Right lobe of liver (tissue), 6 donors: Measurements from ENCODE around the gene POM121L12. TPM values are rescaled to one million over a fixed set of nuclear protein-coding genes. Genes with fewer than 3 reads are reported as not detected.

Experiments
- ATAC-seq, 4 donors: fragments of 200-7000 bp; cut with Tn5 transposase; one replicate each; pipeline ENCODE4 v1.9.1; 2020; ENCODE audit warnings: mild to moderate bottlenecking in 4 of 4, moderate library complexity in 4 of 4
- DNase-seq, 3 donors: peaks; one replicate each; pipeline ENCODE4 v3.0.0-alpha.2; 2020
- H3K27ac ChIP-seq, 3 donors: fragments of 200-600 bp; one replicate each; pipeline ENCODE4 v1.8.0; 2022
- H3K27me3 ChIP-seq, 2 donors: fragments of 200-600 bp; one replicate each; pipeline ENCODE4 v1.8.0; 2022
- H3K36me3 ChIP-seq, 4 donors: fragments of 200-600 bp; sonication (generic) in 1 of 4; one replicate each; pipeline versions ENCODE4 v1.5.1 to v1.8.0; 2017 to 2022; ENCODE audit warnings: control low read depth in 1 of 4
- H3K4me1 ChIP-seq, 4 donors: fragments of 200-600 bp; sonication (generic) in 1 of 4; one replicate each; pipeline versions ENCODE4 v1.5.1 to v1.8.0; 2017 to 2022; ENCODE audit warnings: control low read depth in 1 of 4
- H3K4me3 ChIP-seq, 3 donors: fragments of 200-600 bp; one replicate each; pipeline ENCODE4 v1.8.0; 2022
- H3K9me3 ChIP-seq, 4 donors: fragments of 200-600 bp; sonication (generic) in 1 of 4; one replicate each; pipeline versions ENCODE4 v1.5.1 to v1.8.0; 2017 to 2022; ENCODE audit warnings: control low read depth in 1 of 4
- POLR2A ChIP-seq: fragments of 450-650 bp; IDR thresholded peaks from one replicate; pipeline ENCODE4 v1.6.1; 2017; ENCODE audit warnings: antibody characterized with exemption, mild to moderate bottlenecking
- WGBS: methylation state at CpG from one replicate; pipeline ENCODE4 v1.1.6; 2018; ENCODE audit warnings: low coverage, low lambda C conversion rate; ENCODE audit not compliant: insufficient coverage; ENCODE audit errors: missing lambda C conversion rate; 5-methylcytosine and 5-hydroxymethylcytosine counted together
- intact Hi-C, 2 donors: fragments of 100-400 bp; cut with DNase I; formaldehyde crosslinking; loops; one replicate each; pipeline versions ENCODE4 v1.11.2 to v1.14.1; 2022
- total RNA-seq, 6 experiments: library from RNA; depleted of rRNA in 2 of 6; stranded (reverse); fragments of >200 nt in 2 of 6; fragmentation: NEBNext Ultra II Directional in 3 of 6; extraction: Animal tissue kit (Norgen Biotek cat#: 25700) in 3 of 6; gene quantifications; one replicate each; pipeline versions ENCODE4 v1.1.0 to v1.2.4, GENCODE V29; 2016 to 2023
- TF ChIP-seq, protein P1 (sequence below), 4 donors: fragments of 200-600 bp in 3 of 4; fragments of 450-650 bp in 1 of 4; IDR thresholded peaks; one replicate each; pipeline versions ENCODE4 v1.5.1 to v1.8.0; 2016 to 2022; ENCODE audit warnings: antibody characterized with exemption in 4 of 4, mild to moderate bottlenecking in 2 of 4
- donor health status: DM: no; HTN: yes; CAD: no.
- donor health status: DM: no; HTN: no; CAD: no.
- donor health status: DM: no; HTN: no; CAD: no.
- donor health status: DM: no; HTN: yes; CAD: no.
- donor health status: DM: no; HTN: yes; CAD: no.

Gene POM121L12
- total RNA-seq, 6 experiments from 2014 or later = not detected

DNA sequence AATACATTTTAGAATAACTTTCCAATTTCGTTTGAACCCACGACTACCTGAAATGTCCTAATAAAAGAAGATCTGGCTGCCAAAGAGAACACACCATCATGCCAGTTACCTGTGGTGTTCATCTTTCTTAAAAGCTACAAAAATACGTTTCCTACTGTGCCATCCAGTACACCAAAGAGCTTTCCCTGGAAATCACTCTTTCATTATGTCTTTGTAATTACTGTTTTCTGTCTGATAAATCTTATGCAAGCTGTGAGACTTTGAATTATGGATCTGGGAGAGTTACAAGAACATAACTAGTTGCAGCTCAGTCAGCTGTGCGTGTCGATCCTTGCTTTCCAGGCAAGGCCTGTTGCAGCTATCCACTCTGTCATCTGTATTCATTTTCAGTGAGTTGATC, 12.5 kb upstream of the POM121L12 start:
- no peak for ATAC-seq
- Histone ChIP-seq H3K36me3 (no peaks in the 10 kb centered on the region), H3K4me3 (no peak overlapping the region), H3K4me1 (no peaks in the 10 kb centered on the region), H3K9me3 (no peaks in the 10 kb centered on the region), H3K27me3 (no peaks in the 10 kb centered on the region), H3K27ac (no peak overlapping the region)
- intact Hi-C loops = no loop called here
- TF ChIP-seq, protein P1, sequence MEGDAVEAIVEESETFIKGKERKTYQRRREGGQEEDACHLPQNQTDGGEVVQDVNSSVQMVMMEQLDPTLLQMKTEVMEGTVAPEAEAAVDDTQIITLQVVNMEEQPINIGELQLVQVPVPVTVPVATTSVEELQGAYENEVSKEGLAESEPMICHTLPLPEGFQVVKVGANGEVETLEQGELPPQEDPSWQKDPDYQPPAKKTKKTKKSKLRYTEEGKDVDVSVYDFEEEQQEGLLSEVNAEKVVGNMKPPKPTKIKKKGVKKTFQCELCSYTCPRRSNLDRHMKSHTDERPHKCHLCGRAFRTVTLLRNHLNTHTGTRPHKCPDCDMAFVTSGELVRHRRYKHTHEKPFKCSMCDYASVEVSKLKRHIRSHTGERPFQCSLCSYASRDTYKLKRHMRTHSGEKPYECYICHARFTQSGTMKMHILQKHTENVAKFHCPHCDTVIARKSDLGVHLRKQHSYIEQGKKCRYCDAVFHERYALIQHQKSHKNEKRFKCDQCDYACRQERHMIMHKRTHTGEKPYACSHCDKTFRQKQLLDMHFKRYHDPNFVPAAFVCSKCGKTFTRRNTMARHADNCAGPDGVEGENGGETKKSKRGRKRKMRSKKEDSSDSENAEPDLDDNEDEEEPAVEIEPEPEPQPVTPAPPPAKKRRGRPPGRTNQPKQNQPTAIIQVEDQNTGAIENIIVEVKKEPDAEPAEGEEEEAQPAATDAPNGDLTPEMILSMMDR (IDR thresholded peaks at IDR 0.05) = no peak
- TF ChIP-seq POLR2A = no peak
- DNase-seq = no peak
- 37% methylated on average over 5 of the region's 5 CpGs for WGBS

DNA sequence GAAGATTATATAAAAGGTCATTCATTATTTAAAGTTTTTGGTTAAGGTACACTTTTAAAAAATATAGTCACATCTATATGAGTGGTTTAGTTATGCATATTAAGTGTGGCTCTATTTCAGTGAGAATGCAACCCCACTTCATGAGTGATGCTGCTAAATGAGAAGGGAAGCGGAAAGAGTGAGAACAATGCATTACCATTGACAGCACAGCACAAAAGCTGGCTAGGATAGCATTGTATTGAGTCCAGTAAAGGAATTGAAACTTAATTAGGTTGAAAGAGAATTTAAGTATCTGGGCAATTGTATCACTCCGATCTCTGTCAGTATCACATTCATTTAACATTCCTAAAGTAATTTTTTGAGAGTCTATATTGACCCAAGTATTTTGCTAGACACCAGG, 13.2 kb downstream of the POM121L12 start:
- WGBS = 48% methylated on average over 2 of the region's 2 CpGs
- H3K9me3 ChIP-seq = no peaks in the 10 kb centered on the region
- H3K4me1 ChIP-seq = no peaks in the 10 kb centered on the region
- H3K27ac ChIP-seq = no peak overlapping the region
- no peaks in the 10 kb centered on the region for H3K27me3 ChIP-seq
- no peak overlapping the region for H3K4me3 ChIP-seq
- TF ChIP-seq, protein P1 (IDR thresholded peaks at IDR 0.05) = no peak
- TF ChIP-seq POLR2A = no peak
- no peak for ATAC-seq
- intact Hi-C loops = no loop called here
- H3K36me3 ChIP-seq = no peaks in the 10 kb centered on the region
- DNase-seq = no peak

DNA sequence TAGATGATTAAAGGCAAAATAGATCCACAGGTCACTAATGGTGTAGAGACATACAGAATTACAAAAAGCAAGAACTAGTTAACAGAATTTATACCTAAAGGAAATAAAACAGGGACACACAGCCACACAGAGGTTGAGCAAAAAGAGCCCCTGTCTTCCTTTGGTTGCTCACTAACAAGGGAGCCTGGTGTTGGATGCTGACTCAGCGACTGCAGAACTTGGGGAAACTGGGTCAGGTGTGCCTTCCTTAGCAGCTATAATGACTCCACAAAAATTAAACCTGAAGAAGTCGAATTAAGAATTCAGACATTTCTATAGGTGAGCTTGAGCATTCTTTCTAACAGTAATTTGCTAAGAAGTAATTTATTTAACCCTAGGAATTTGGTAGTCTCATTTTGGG, 15.0 kb downstream of the POM121L12 start:
- Histone ChIP-seq H3K9me3 (no peaks in the 10 kb centered on the region), H3K4me3 (no peak overlapping the region), H3K4me1 (no peaks in the 10 kb centered on the region), H3K36me3 (no peaks in the 10 kb centered on the region), H3K27ac (no peak overlapping the region), H3K27me3 (no peaks in the 10 kb centered on the region)
- no peak for TF ChIP-seq POLR2A
- TF ChIP-seq, protein P1 (IDR thresholded peaks at IDR 0.05) = no peak
- 22% methylated on average over 2 of the region's 2 CpGs for WGBS
- intact Hi-C loops = no loop called here
- DNase-seq (no peak), ATAC-seq (no peak)

DNA sequence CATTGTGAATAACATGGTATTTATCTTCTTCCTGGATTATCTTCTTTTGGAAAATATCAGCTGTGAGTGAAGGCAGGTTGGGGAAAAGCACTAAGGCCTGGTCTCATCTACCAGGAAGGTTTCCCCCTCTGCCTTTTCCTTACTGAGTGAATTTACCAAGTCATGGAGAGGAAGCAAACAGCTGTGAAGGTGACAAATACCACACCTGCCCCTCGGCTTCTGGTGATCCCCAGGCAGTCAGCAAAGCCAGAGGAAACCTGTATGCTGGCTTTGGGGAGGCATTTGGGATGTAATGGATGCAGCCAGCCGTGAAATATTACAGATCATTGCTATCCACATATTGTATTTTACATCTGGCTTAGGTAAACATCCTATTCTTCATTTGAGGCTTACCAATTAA, 24.2 kb downstream of the POM121L12 start:
- intact Hi-C loops = no loop called here
- H3K9me3 ChIP-seq = no peaks in the 10 kb centered on the region
- no peak overlapping the region for H3K4me3 ChIP-seq
- DNase-seq = no peak
- 13% methylated on average over 2 of the region's 2 CpGs for WGBS
- H3K4me1 ChIP-seq = no peaks in the 10 kb centered on the region
- H3K36me3 ChIP-seq = no peaks in the 10 kb centered on the region
- TF ChIP-seq, protein P1 (IDR thresholded peaks at IDR 0.05) = no peak
- no peak for TF ChIP-seq POLR2A
- ATAC-seq = no peak
- no peaks in the 10 kb centered on the region for H3K27me3 ChIP-seq
- H3K27ac ChIP-seq = no peak overlapping the region

DNA sequence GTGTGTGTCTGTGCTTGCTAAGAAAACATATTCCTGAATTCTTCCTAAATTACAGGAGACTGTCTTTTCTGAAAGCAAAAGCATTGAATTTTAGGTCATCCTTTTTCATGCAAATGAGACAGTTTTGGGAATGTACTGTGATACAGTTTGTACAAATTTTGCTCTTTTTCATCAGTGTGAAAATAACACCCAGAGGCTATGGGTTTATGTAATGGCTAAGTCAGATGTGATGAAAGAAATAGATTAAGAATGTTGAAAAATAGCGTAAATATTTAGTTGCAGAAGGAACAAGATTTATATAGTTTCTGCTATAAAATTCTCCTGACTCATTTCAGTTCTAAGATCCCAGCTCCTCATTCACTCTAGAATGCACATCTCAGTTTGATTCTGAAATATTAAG, 24.6 kb downstream of the POM121L12 start:
- no peaks in the 10 kb centered on the region for H3K36me3 ChIP-seq
- intact Hi-C loops = no loop called here
- DNase-seq = no peak
- H3K27ac ChIP-seq = no peak overlapping the region
- no peak overlapping the region for H3K4me3 ChIP-seq
- no peaks in the 10 kb centered on the region for H3K4me1 ChIP-seq
- no peak for ATAC-seq
- no peak for TF ChIP-seq POLR2A
- TF ChIP-seq, protein P1 (IDR thresholded peaks at IDR 0.05) = no peak
- no peaks in the 10 kb centered on the region for H3K27me3 ChIP-seq
- no peaks in the 10 kb centered on the region for H3K9me3 ChIP-seq
- 73% methylated on average over 1 of the region's 1 CpG for WGBS
